ENCODE measurements around the gene NTPCR. TPM values are rescaled to one million over a fixed set of nuclear protein-coding genes. Genes with fewer than 3 reads are reported as not detected.
"Not testable (repeated sequence)": the region's sequence is repeated elsewhere in the genome, so short reads cannot be mapped to it uniquely, and the experiment has no call there.

The NTPCR gene
- total RNA-seq, 1 donor from 2014 or later, result 28.5 TPM

- intact Hi-C loops (cut with micrococcal nuclease), result no loop called here
Observed at GRCh38 chr1:232983817-232984567, 33.6 kb downstream of the NTPCR start.

DNA sequence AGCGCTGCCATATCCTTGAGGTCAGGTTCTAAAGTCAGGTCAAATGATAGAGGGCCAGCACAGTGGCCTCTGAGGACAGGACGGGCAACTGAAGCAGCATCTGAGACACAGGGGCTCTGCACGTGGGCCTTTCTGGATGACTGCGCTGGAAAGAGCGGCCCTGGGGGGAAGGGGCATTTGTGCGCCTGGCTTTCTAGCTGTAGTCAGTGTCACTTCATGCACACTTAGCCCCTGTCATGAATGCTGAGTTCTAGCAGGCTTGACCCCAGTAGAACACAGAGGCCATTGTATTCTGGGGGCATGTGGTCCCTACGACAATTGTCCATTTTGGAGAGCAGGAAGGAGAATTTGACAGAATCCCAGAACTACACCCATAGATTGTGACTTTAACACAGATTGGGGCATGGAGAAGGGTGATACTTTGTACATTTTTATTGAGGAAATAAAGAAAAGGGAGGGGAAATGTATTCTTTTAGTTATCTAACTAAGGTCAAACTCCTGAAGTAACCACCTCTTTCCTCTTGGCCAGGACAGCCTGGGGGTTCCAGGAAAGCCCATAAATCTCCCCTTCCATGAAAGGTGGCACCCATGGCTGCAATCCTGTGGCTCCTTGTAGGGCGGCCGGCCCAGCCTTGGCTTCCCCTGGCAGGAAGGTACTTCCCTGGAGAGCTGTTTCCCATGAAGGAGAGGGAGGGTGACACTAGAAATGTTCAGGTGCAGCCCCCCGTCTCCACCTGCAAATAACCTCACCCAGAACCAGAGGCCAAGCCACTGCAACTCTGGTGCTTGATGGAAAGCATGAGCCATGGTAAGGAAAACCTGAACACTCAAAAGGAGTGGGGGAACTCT is 34.4 kb downstream of the NTPCR start:
- intact Hi-C loops (cut with micrococcal nuclease), result no loop called here

GRCh38 chr1:232985882-232986526 is 35.6 kb downstream of the NTPCR start:
- intact Hi-C loops (cut with micrococcal nuclease), result no loop called here

- intact Hi-C loops (cut with micrococcal nuclease), result no loop called here
Observed at GRCh38 chr1:232986527-232986922, 36.1 kb downstream of the NTPCR start.

DNA sequence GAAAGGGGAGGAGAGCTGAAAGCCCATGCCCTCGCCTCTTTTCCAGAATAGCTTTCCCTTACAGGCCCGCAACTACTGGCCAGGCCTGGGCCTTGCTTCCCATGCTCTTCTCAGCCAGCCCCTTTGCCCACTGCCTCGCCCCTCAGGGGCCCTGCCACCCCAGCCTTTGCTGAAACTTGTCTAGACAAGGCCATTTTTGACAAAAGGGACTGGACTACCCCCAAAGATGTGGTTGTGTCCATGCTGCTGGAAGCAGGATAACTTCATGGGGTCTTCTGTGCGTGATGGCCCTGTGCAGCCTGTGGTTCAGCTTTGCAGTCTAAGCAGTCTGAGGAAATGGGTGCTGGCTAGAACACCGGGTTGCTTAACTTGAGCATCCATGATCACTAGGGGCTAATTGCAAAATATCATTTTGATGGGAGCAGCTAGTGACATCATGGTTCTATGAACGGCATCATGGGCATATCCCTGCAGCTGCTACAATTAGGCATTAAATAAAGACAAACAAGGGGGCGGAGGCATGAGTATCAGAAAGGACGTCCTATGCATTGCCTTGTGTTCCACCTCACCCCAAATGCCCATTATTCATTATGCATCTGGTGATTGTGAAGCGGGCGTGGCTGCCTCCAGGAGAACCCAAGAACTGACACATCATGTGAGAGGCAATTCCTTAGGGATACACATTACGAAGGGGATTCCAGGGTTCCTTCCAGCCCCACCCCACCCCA is 36.8 kb downstream of the NTPCR start:
- intact Hi-C loops (cut with micrococcal nuclease), result no loop called here

DNA sequence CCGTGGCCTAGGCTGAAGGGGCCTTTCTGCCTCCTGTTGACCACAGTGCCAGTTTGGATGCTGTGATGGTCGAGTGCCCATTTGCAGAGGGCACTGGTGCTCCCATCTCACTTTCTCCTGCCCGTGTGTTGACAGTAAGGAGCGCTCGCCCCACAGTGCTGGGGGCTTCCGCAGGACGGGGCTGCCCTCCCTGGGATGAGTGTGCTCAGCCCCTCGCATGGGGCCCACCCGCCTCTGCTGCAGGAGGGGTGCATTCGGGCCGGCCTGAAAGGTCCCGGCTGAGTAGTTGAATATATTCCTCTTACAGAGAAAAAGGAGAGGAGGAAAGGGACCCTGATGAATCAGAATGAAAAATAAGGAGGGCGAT is 37.3 kb downstream of the NTPCR start:
- intact Hi-C loops (cut with micrococcal nuclease), result no loop called here

DNA sequence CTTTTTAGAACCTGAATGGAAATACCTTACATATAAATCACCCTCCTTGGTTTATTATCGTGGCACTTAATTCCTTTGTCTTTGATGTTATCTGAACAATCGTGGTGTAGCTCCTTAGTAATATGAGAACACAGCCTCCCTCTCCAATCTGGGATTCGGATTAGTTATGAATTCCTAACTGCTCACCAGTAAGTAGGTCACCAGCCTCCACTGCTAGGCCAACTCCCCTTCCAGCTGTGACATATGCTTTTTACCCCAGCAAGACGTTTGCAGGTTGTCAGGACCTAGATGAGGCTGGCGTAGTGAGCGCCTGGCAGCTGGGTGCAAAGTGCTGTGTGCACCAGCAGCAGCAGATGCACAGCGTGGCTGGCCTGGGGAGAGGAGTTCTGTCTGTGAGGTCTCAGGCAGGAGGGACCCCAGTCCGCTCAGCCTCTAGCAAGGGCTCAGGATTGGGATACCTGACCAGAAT is 38.2 kb downstream of the NTPCR start:
- intact Hi-C loops (cut with micrococcal nuclease), result no loop called here

DNA sequence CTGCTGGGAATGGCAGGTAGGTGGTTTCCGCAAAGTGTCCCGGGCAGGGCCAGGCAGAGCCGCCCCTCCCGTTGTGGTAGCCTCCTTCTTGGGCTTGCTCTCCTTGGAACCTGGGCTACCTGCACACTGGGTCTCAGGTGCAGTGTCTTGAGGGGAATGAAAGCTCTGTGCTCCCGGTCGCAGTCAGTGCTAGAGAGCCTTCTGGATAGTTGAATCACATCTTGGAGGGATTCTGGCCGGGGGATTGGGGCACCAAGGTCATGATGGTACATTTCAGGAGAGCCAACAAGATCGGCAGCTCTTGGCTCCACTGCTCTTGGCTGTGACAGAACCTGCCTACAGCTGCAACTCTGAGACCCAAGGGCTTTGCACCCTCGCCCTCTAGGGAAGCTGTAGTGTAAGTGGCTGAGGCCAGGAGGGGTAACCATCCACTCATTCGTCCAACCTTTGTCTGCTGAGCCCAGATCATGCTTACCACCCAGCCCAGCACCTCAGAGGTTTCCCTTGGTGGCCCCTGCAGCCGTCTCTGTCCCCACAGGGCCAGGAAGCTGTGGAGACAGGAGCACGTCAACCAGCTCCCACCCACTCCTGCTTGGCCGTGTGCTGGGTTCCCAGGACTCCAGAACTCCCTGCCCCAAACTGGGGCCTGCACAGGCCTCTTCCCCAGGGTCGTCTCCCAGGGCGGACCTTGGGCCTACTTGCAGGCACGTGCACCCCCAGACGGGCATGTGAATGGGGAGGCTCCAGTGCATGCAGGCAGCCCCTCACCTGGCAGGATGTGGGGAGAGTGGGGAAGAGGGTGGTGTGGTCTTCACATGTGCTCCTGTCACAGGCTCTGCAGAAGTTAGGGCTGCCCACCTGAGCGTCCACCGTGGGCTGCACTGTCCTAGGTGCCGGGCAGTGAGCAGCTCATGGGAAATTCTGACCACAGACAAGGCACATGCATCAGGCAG is 40.0 kb downstream of the NTPCR start:
- intact Hi-C loops (cut with micrococcal nuclease), result no loop called here

DNA sequence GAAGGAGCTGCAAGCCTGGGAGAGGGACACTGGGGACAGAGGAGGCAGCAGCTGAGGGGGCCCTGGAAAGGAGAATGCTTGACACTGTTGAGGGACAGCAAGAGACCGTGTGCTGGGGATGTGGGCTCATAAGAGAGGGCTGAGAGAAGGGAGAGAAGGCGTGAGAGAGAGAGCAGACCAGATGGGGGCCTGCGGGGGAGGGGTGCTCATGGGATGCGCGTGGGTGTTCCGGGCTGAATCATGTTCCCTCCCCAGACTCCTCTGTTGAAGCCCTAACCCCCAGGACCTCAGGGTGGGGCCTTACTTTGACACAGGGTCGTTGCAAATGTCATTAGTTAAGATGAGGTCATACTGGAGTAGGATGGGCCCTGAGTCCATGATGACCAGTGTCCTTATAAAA is 40.8 kb downstream of the NTPCR start:
- intact Hi-C loops (cut with micrococcal nuclease), result no loop called here

DNA sequence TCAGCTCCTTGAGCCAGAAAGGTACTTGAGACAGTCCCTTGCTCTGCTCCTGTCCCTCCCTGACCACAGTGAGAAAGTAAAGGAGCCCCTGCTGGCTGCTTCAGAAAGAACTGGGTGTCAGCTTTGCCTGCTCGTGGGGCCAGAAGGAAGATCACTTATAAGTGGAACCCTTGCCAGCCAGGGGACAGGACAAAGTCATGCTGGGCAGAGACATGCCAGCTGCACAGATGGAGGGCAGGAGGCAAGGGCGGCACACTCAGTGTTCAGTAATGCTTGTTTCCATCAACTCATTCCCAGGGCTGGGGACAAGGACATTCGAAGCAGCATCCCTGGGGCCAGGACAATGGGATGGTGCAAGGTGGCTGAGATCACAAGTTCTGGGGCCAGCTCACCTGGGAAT is 41.8 kb downstream of the NTPCR start:
- intact Hi-C loops (cut with micrococcal nuclease), result no loop called here

GRCh38 chr1:232993555-232993954 is 43.1 kb downstream of the NTPCR start:
- intact Hi-C loops (cut with micrococcal nuclease), result no loop called here

DNA sequence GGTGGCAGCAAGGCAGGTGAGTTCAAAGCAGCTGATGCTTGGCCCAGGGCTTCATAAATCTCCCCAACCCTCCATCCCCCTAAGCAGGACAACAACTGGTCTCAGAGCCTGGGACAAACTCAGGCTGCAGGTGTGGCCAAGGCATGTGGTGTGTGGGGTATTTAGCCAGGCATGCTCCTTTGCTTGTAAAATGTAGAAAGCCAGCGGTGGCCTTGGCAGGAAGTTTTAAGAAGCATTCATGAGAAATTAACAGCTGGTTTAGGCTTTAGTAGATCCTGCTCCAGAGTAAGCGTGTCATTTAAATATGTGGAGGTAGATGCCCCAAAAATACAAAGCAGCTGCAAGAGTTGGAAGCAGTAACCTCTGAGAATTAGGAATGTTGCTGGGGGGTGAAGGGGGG is 44.8 kb downstream of the NTPCR start:
- intact Hi-C loops (cut with micrococcal nuclease), result no loop called here

DNA sequence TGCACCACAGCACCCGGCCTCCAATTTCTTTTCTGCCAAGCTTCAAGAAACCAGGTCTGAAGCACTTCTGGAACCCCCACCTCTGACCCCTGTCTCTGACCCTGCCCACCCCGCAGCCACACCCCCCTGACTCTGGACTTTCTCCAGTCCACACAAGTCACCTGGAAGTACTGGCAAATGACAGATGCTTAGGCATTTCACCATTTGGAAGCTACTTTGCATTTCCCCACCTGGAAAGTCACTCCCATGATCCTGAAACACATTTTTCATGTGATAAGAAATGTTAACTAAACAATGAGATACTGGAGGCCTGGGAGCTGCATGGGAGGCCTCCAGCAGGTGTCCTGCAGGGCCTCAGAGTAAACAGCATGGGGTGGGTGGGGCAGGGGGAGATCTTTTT is 45.7 kb downstream of the NTPCR start:
- intact Hi-C loops (cut with micrococcal nuclease), result no loop called here

- intact Hi-C loops (cut with micrococcal nuclease), result no loop called here
Observed at GRCh38 chr1:232998138-232998537, 47.7 kb downstream of the NTPCR start.

DNA sequence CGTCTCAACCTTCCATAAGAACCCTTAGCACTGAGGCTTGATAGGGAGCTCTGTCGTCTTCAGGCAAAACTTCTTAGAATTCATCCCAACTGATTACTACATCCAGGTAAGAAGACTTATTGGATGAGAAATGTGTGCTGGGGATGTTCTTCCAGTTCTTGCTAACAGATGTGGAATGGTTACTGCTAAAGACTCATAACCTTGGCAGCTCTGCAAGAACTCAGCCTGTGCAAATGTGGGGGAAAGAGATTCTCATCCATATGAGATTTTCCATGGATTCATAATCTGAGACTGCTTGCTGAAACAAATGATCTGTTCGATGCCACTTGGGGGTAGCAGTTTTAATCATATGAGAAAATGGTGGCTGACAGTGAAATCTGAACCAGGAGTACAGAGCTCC is 48.2 kb downstream of the NTPCR start:
- intact Hi-C loops (cut with micrococcal nuclease), result no loop called here

GRCh38 chr1:232999956-233000625 is 49.7 kb downstream of the NTPCR start:
- intact Hi-C loops (cut with micrococcal nuclease), result no loop called here

DNA sequence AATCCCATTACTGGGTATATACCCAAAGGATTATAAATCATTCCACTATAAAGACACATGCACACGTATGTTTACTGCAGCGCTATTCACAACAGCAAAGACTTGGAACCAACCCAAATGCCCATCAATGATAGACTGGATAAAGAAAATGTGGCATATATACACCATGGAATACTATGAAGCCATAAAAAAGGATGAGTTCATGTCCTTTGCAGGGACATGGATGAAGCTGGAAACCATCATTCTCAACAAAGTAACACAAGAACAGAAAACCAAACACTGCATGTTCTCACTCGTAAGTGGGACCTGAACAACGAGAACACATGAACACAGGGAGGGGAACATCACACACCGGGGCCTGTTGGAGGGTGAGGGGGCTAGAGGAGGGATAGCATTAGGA is 53.2 kb downstream of the NTPCR start:
- intact Hi-C loops (cut with micrococcal nuclease), result not testable (repeated sequence)

DNA sequence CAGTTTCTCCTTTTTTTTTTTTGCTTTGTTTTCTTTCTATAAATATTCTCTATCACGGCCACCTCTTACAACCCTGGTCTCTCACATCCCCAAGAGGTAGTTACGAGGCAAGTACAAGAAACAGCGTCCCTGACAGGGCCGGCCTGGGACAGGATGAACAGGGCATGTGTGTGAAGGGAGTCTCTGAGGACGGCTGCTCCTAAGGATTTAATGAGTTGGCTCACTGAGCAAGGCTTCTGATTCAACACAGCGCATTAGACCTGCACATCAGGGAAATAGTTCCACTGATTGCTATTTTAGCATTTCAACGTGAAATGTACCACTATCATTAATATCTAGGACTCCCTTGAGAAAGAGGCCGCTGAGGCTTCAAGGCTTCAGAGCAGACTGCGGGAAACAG is 54.0 kb downstream of the NTPCR start:
- intact Hi-C loops (cut with micrococcal nuclease), result no loop called here

DNA sequence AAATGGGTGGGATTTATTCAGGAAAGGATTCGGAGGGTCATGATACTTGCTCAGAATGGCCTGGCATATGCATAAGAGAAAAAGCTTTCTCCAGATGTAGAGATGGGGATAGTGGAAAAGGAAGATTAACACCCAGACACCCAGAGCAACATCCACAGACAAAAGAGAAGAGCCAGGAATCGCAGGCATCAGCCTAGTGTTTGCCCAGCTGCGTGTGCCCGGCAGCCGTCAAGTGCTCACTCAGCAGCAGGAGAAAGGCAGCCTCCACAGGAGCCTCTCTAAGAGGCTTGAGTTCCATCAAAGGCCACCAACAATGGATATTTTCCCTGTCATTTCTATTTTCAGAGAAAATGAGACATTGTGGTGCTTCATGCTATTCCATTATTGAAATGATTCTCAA is 54.7 kb downstream of the NTPCR start:
- intact Hi-C loops (cut with micrococcal nuclease), result no loop called here

- intact Hi-C loops (cut with micrococcal nuclease), result no loop called here
Observed at GRCh38 chr1:233005703-233006102, 55.3 kb downstream of the NTPCR start.
